Astrocyte of the spinal cord (primary cell): ENCODE results near the gene SHISA8.

Experiments used
- DNase-seq: peaks from one replicate; pipeline ENCODE4 v3.0.0; 2011; ENCODE audit warnings: low read depth, low spot score
- H3K4me3 ChIP-seq: 2 replicates; pipeline ENCODE4 v1.5.1; 2011; ENCODE audit warnings: low read depth, mild to moderate bottlenecking, low read length, moderate library complexity
- CTCF ChIP-seq: IDR thresholded peaks from 2 replicates; pipeline ENCODE4 v1.5.1; 2012; ENCODE audit warnings: low read depth, mild to moderate bottlenecking, low read length, inconsistent platforms
- in situ Hi-C: cut with HindIII; loops from 2 replicates; pipeline ENCODE4 v1.10.0; 2017; ENCODE audit warnings: low sequenced_read_pairs

The SHISA8 gene

GRCh38 chr22:41862530-41863266 lies 52.2 kb downstream of the SHISA8 start:
- TF ChIP-seq CTCF: no peak
- no peak overlapping the region for H3K4me3 ChIP-seq
- DNase-seq: no peak
- in situ Hi-C loops: no loop called here

GRCh38 chr22:41862160-41862529 lies 52.7 kb downstream of the SHISA8 start:
- no peak for TF ChIP-seq CTCF
- in situ Hi-C loops: no loop called here
- DNase-seq: peak; percentile 13
- H3K4me3 ChIP-seq: no peak overlapping the region
